Measurements from ENCODE around the gene CLOCK. TPM values are rescaled to one million over a fixed set of nuclear protein-coding genes. Genes with fewer than 3 reads are reported as not detected.
A peak's percentile ranks its signal among the peaks of the same experiment; 100 is the strongest.

CLOCK gene
- total and polyA plus RNA-seq, 12 donors, result 6.9 to 37.0 (median 27.9) TPM

GRCh38 chr4:55547466-55547770, 709 bp upstream of the CLOCK start:
- Histone ChIP-seq H3K36me3 (replicated peaks in 1 of 2) (no peaks in the 10 kb centered on the region), H3K27me3 (no peaks in the 10 kb centered on the region), H3K27ac (peak overlapping the region in 4 of 5 donors; percentile 96 to 99 (median 98)), H3K4me3 (peak overlapping the region; percentile 26 to 96 (median 90)), H3K9me3 (replicated peaks in 1 of 3) (no peaks in the 10 kb centered on the region), H3K4me1 (replicated peaks in 1 of 2) (peaks cover 10 to 18% of the 10 kb centered on the region in 2 donors)
- TF ChIP-seq CTCF (IDR thresholded peaks at IDR 0.05) (no peak), POLR2A (IDR thresholded peaks at IDR 0.05) (no peak)
- DNase-seq, result no peak
- intact Hi-C loops (cut with DNase I), result loop anchor here (5.0 to 10.0 kb wide), 4 partner anchors 83 to 203 kb away; partner anchors contain the start of gene SRD5A3 (in 2 of the 2)
- WGBS, 4 donors, result 0 to 2% (median 1%) methylated on average over 9 to 10 of the region's 10 CpGs

- intact Hi-C loops (cut with DNase I), result loop anchor here (5.0 to 10.0 kb wide), 4 partner anchors 82 to 202 kb away; partner anchors contain the start of gene SRD5A3 (in 2 of the 2)
- H3K27ac ChIP-seq, result peak overlapping the region; percentile 76 to 99 (median 97)
- peak overlapping the region in 3 of 4 donors; percentile 85 to 96 (median 95) for H3K4me3 ChIP-seq
- no peaks in the 10 kb centered on the region for H3K36me3 ChIP-seq (replicated peaks in 1 of 2)
- no peak for TF ChIP-seq POLR2A (IDR thresholded peaks at IDR 0.05)
- TF ChIP-seq CTCF (IDR thresholded peaks at IDR 0.05), result no peak
- no peaks in the 10 kb centered on the region for H3K9me3 ChIP-seq (replicated peaks in 1 of 3)
- DNase-seq, result peak in 1 of 7 donors; percentile 83
- WGBS, 4 donors, result 0 to 3% methylated on average over 15 to 16 of the region's 16 CpGs; no CpG with 5 or more reads in 2 of the 4 donors
- H3K27me3 ChIP-seq, result no peaks in the 10 kb centered on the region
- peaks cover 10 to 18% of the 10 kb centered on the region in 2 donors for H3K4me1 ChIP-seq (replicated peaks in 1 of 2)
Measured at GRCh38 chr4:55546506-55546755, 278 bp downstream of the CLOCK start.

GRCh38 chr4:55545641-55546505, 836 bp downstream of the CLOCK start:
- WGBS, 4 donors, result 0% methylated on average over 12 to 87 of the region's 87 CpGs
- DNase-seq, result peak; percentile 79 to 88 (median 84)
- Histone ChIP-seq H3K27me3 (no peaks in the 10 kb centered on the region), H3K4me3 (peak overlapping the region; percentile 8 to 96 (median 92)), H3K4me1 (replicated peaks in 1 of 2) (peaks cover 15 to 21% of the 10 kb centered on the region in 2 donors), H3K36me3 (replicated peaks in 1 of 2) (no peaks in the 10 kb centered on the region), H3K27ac (peak overlapping the region; percentile 77 to 99 (median 97)), H3K9me3 (replicated peaks in 1 of 3) (no peaks in the 10 kb centered on the region)
- intact Hi-C loops (cut with DNase I), result loop anchor here (5.0 to 10.0 kb wide), 4 partner anchors 81 to 201 kb away; partner anchors contain the start of gene SRD5A3 (in 2 of the 2)
- TF ChIP-seq CTCF (IDR thresholded peaks at IDR 0.05) (no peak), POLR2A (IDR thresholded peaks at IDR 0.05) (peak; percentile 31 to 72)

- 0 to 3% (median 2%) methylated on average over 6 of the region's 6 CpGs for WGBS, 4 donors
- Histone ChIP-seq H3K9me3 (replicated peaks in 1 of 3) (no peaks in the 10 kb centered on the region), H3K27me3 (no peaks in the 10 kb centered on the region), H3K4me1 (replicated peaks in 1 of 2) (peaks cover 16 to 27% of the 10 kb centered on the region in 2 donors), H3K36me3 (replicated peaks in 1 of 2) (no peaks in the 10 kb centered on the region), H3K27ac (peak overlapping the region; percentile 77 to 99 (median 97)), H3K4me3 (peak overlapping the region; percentile 8 to 96 (median 92))
- no peak for TF ChIP-seq POLR2A (IDR thresholded peaks at IDR 0.05)
- TF ChIP-seq CTCF (IDR thresholded peaks at IDR 0.05), result no peak
- no peak for DNase-seq
- intact Hi-C loops (cut with DNase I), result loop anchor here (5.0 to 10.0 kb wide), 4 partner anchors 80 to 200 kb away; partner anchors contain the start of gene SRD5A3 (in 2 of the 2)
Measured at GRCh38 chr4:55545151-55545550, 1.6 kb downstream of the CLOCK start.

All from adrenal gland (tissue), 12 donors.